ENCODE measurements around the gene FBXO28.

DNA sequence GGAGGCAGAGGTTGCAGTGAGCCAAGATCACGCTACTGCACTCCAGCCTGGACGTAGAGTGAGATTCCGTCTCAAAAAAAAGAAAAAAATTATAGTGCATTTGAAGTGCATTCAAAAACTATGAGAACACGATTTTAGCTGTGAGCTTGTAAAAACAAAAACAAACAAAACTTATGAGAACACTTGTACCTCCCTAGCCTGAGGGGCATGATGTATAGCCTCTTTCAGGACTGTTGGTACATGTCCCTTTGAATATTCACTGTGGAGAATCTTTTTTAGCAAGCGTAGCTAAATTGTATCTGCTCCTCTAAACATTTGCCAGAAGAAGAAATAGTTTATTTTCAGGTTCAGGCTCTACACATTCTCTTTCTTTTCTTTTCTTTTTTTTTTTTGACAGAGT lies 59.6 kb downstream of the FBXO28 start:
- no peak for TF ChIP-seq CTCF (conservative IDR thresholded peaks at IDR 0.05 in 1 of 2, IDR thresholded peaks at IDR 0.05 in 1 of 2; ENCODE audit: low read depth in 1 of 2, low read length in 2 of 2)
- no peak for TF ChIP-seq EZH2 (IDR thresholded peaks at IDR 0.05; ENCODE audit: low read length, missing control alignments)
